B cell (primary cell): ENCODE data around the gene LIG1. TPM values are rescaled to one million over a fixed set of nuclear protein-coding genes. Genes with fewer than 3 reads are reported as not detected.

Source experiments
- ATAC-seq: fragments of 200-7000 bp; cut with Tn5 transposase; one replicate; pipeline ENCODE4 v1.10.0; 2021; ENCODE audit warnings: low read depth, mild to moderate bottlenecking, moderate number of reproducible peaks, moderate library complexity
- CTCF ChIA-PET: fragments of 350-600 bp; sonication (Branson Sonifier 250); formaldehyde crosslinking; loops from one replicate; lab custom pipeline; 2021; ENCODE audit warnings: antibody characterized with exemption, inconsistent platforms; lab: Charles Lee
- POLR2A ChIA-PET: fragments of 350-600 bp; sonication (Branson Sonifier 250); formaldehyde crosslinking; loops from one replicate; lab custom pipeline; 2021; ENCODE audit warnings: antibody characterized with exemption; lab: Charles Lee
- DNase-seq: peaks from one replicate; pipeline ENCODE4 v3.0.0; 2013
- H2AFZ ChIP-seq: 2 replicates; pipeline ENCODE4 v1.6.1; 2012; ENCODE audit warnings: mild to moderate bottlenecking, low read depth, low read length; ENCODE audit not compliant: insufficient read depth, poor library complexity, severe bottlenecking
- H3K27ac ChIP-seq, 2 donors: 1 replicate in 1 of 2; 2 replicates in 1 of 2; pipeline ENCODE4 v1.5.1; 2012 to 2013; ENCODE audit warnings: low read length in 2 of 2, mild to moderate bottlenecking in 2 of 2, moderate library complexity in 1 of 2
- H3K27me3 ChIP-seq, 4 experiments: fragments of 200-600 bp in 1 of 4; sonication (generic) in 1 of 4; replicated peaks in 1 of 4; 1 replicate in 2 of 4; 2 replicates in 2 of 4; pipeline versions ENCODE4 v1.6.1 to v1.7.0; 2013 to 2016; ENCODE audit warnings: low read length in 3 of 4, mild to moderate bottlenecking in 2 of 4, mixed read lengths in 1 of 4, moderate library complexity in 1 of 4; ENCODE audit not compliant: insufficient read depth in 4 of 4, control insufficient read depth in 3 of 4; ENCODE audit errors: control extremely low read depth in 1 of 4
- H3K36me3 ChIP-seq, 2 experiments: replicated peaks in 1 of 2; 1 replicate in 1 of 2; 2 replicates in 1 of 2; pipeline versions ENCODE4 v1.6.1 to v1.7.1; 2013; ENCODE audit warnings: low read length in 1 of 2; ENCODE audit not compliant: insufficient read depth in 2 of 2, control insufficient read depth in 1 of 2; ENCODE audit errors: control extremely low read depth in 1 of 2, extremely low read depth in 1 of 2
- H3K4me1 ChIP-seq, 2 donors: fragments of 200-600 bp in 1 of 2; sonication (generic) in 1 of 2; 1 replicate in 1 of 2; 2 replicates in 1 of 2; pipeline versions ENCODE4 v1.5.1 to v1.6.1; 2013 to 2017; ENCODE audit warnings: low read length in 2 of 2; ENCODE audit not compliant: control insufficient read depth in 2 of 2, insufficient read depth in 2 of 2
- H3K4me2 ChIP-seq: replicated peaks from 2 replicates; pipeline ENCODE3; 2012; ENCODE audit warnings: mild to moderate bottlenecking, low read depth, low read length; ENCODE audit not compliant: poor library complexity, severe bottlenecking
- H3K4me3 ChIP-seq, 5 experiments: fragments of 200-600 bp in 1 of 5; sonication (generic) in 1 of 5; 1 replicate in 3 of 5; 2 replicates in 2 of 5; pipeline versions ENCODE4 v1.5.1 to v1.7.0; 2011 to 2016; ENCODE audit warnings: low read length in 4 of 5, mild to moderate bottlenecking in 4 of 5, low read depth in 2 of 5, control low read depth in 1 of 5, moderate library complexity in 1 of 5; ENCODE audit not compliant: insufficient read depth in 1 of 5; ENCODE audit errors: control extremely low read depth in 1 of 5, extremely low read depth in 1 of 5
- H3K79me2 ChIP-seq: fragments of 200-600 bp; sonication (generic); one replicate; pipeline ENCODE4 v1.6.0; 2016; ENCODE audit warnings: low read length; ENCODE audit not compliant: control insufficient read depth, insufficient read depth
- H3K9ac ChIP-seq: fragments of 200-600 bp; sonication (generic); 2 replicates; pipeline ENCODE4 v1.6.1; 2017; ENCODE audit warnings: mild to moderate bottlenecking, low read length, moderate library complexity
- H3K9me3 ChIP-seq, 3 donors: one replicate each; pipeline versions ENCODE4 v1.6.1 to v1.7.1; 2013; ENCODE audit warnings: low read length in 2 of 3; ENCODE audit not compliant: control insufficient read depth in 2 of 3, insufficient read depth in 1 of 3; ENCODE audit errors: control extremely low read depth in 1 of 3
- H4K20me1 ChIP-seq: 2 replicates; pipeline ENCODE4 v1.6.0; 2012; ENCODE audit warnings: mild to moderate bottlenecking, low read length; ENCODE audit not compliant: insufficient read depth, control insufficient read depth, poor library complexity, severe bottlenecking
- H3K27ac Mint-ChIP-seq: one replicate; pipeline ENCODE4 v1.8.0; 2021; ENCODE audit warnings: mixed read lengths
- H3K27me3 Mint-ChIP-seq: one replicate; pipeline ENCODE4 v1.8.0; 2021; ENCODE audit warnings: mixed read lengths
- H3K4me1 Mint-ChIP-seq: one replicate; pipeline ENCODE4 v1.8.0; 2021; ENCODE audit warnings: mixed read lengths
- H3K4me3 Mint-ChIP-seq: one replicate; pipeline ENCODE4 v1.8.0; 2021; ENCODE audit warnings: mixed read lengths
- H3K9me3 Mint-ChIP-seq: one replicate; pipeline ENCODE4 v1.8.0; 2022; ENCODE audit warnings: mixed read lengths; ENCODE audit not compliant: insufficient read depth
- CTCF ChIP-seq: fragments of 200-600 bp; IDR thresholded peaks from one replicate; pipeline ENCODE4 v1.8.0; 2022; ENCODE audit warnings: antibody characterized with exemption, mild to moderate bottlenecking
- EZH2 ChIP-seq: IDR thresholded peaks from 2 replicates; pipeline ENCODE4 v1.6.1; 2012; ENCODE audit warnings: borderline replicate concordance, low read depth, mild to moderate bottlenecking, moderate library complexity, low read length; ENCODE audit not compliant: insufficient read depth, poor library complexity, severe bottlenecking
- WGBS: methylation state at CpG from one replicate; pipeline ENCODE4 v1.1.5; 2013; ENCODE audit warnings: missing lambda C conversion rate; ENCODE audit not compliant: insufficient coverage; 5-methylcytosine and 5-hydroxymethylcytosine counted together
- intact Hi-C: fragments of 100-400 bp; cut with micrococcal nuclease; formaldehyde crosslinking; loops from one replicate; pipeline ENCODE4 v1.10.0; 2022
- polyA plus RNA-seq: library from polyadenylated mRNA; depleted of rRNA; stranded (reverse); fragments of >200 nt; gene quantifications from 2 replicates; pipeline ENCODE4 v1.2.3, GENCODE V29; 2012
- total RNA-seq, 2 donors: library from RNA; stranded (reverse); fragments of 120-200 nt in 1 of 2; gene quantifications; 1 replicate in 1 of 2; 2 replicates in 1 of 2; pipeline versions ENCODE4 v1.2.3 to v1.2.4, GENCODE V29; 2013 to 2022

Gene LIG1
- total and polyA plus RNA-seq, 2 donors (not counting 1 experiment from before 2014, with no cell fraction given) = 97.5 to 111 TPM

- Mint-ChIP-seq H3K27me3 (no peaks in the 10 kb centered on the region), H3K4me3 (no peak overlapping the region), H3K4me1 (peaks cover 5% of the 10 kb centered on the region), H3K27ac (peak overlapping the region; percentile 15), H3K9me3 (no peaks in the 10 kb centered on the region)
- H2AFZ ChIP-seq = no peak overlapping the region
- intact Hi-C loops = no loop called here
- DNase-seq (no peak), ATAC-seq (no peak)
- H3K27ac ChIP-seq = no peak overlapping the region
- H3K79me2 ChIP-seq = no peaks in the 10 kb centered on the region
- H3K27me3 ChIP-seq = no peaks in the 10 kb centered on the region
- H3K36me3 ChIP-seq = no peaks in the 10 kb centered on the region
- no peaks in the 10 kb centered on the region for H4K20me1 ChIP-seq
- H3K9me3 ChIP-seq = no peaks in the 10 kb centered on the region
- TF ChIP-seq CTCF (no peak), EZH2 (no peak)
- no peak overlapping the region for H3K4me3 ChIP-seq
- WGBS = 89% methylated on average over 23 of the region's 23 CpGs
- ChIA-PET POLR2A (interaction anchor here (0.7 kb wide), 1 partner anchor 60 kb away, joined by 4 read pairs; no protein-coding TSS in a partner anchor), CTCF (interaction anchor here (1.1 kb wide), 1 partner anchor 64 kb away, joined by 3 read pairs; no protein-coding TSS in a partner anchor)
- no peak overlapping the region for H3K4me2 ChIP-seq
- H3K4me1 ChIP-seq = peaks cover 0 to 6% of the 10 kb centered on the region in 2 donors
- no peak overlapping the region for H3K9ac ChIP-seq
Observed at GRCh38 chr19:48196321-48196763, 26.2 kb upstream of the LIG1 start.

- ChIA-PET POLR2A (no interaction called here), CTCF (interaction anchor here (1.2 to 2.0 kb wide), 4 partner anchors 8 to 85 kb away, joined by 4 to 12 read pairs (median 5); partner anchors contain the start of gene PLA2G4C)
- Histone ChIP-seq H3K9ac (no peak overlapping the region), H3K79me2 (no peaks in the 10 kb centered on the region), H4K20me1 (no peaks in the 10 kb centered on the region), H3K4me2 (no peak overlapping the region), H3K27ac (no peak overlapping the region), H3K4me3 (no peak overlapping the region), H3K27me3 (no peaks in the 10 kb centered on the region), H3K9me3 (no peaks in the 10 kb centered on the region), H3K36me3 (no peaks in the 10 kb centered on the region), H2AFZ (no peak overlapping the region), H3K4me1 (peaks cover 0 to 6% of the 10 kb centered on the region in 2 donors)
- DNase-seq (no peak), ATAC-seq (no peak)
- H3K9me3 Mint-ChIP-seq = no peaks in the 10 kb centered on the region
- peaks cover 12% of the 10 kb centered on the region for H3K4me1 Mint-ChIP-seq
- TF ChIP-seq EZH2 = no peak
- no peak for TF ChIP-seq CTCF
- intact Hi-C loops = loop anchor here (1.0 to 2.0 kb wide), 2 partner anchors 42 to 88 kb away; no protein-coding TSS in a partner anchor
- H3K27me3 Mint-ChIP-seq = no peaks in the 10 kb centered on the region
- no peak overlapping the region for H3K4me3 Mint-ChIP-seq
- H3K27ac Mint-ChIP-seq = no peak overlapping the region
- 91% methylated on average over 94 of the region's 95 CpGs for WGBS
Observed at GRCh38 chr19:48194844-48195830, 25.0 kb upstream of the LIG1 start.
